HFF-Myc (cell line): ENCODE results near the gene MLXIPL.

ENCODE experiments used
- DNase-seq: peaks from one replicate; pipeline ENCODE4 v3.0.0-alpha.2; 2011; ENCODE audit warnings: low read depth; ENCODE audit errors: extremely low read depth
- H3K4me3 ChIP-seq: replicated peaks from 2 replicates; pipeline ENCODE4 v1.5.1; 2011; ENCODE audit warnings: low read depth, mild to moderate bottlenecking, control low read depth, low read length
- CTCF ChIP-seq: IDR thresholded peaks from 2 replicates; pipeline ENCODE4 v1.5.1; 2012; ENCODE audit warnings: mild to moderate bottlenecking, low read depth, low read length, control low read depth; ENCODE audit errors: missing control alignments

MLXIPL gene

GRCh38 chr7:73602721-73603651, 21.3 kb downstream of the MLXIPL start:
- DNase-seq: no peak
- no peak overlapping the region for H3K4me3 ChIP-seq
- TF ChIP-seq CTCF: no peak

- no peak for DNase-seq
- no peak for TF ChIP-seq CTCF
- H3K4me3 ChIP-seq: no peak overlapping the region
These were observed 24.4 kb downstream of the MLXIPL start for GRCh38 chr7:73599916-73600315.

- DNase-seq: no peak
These were observed 25.0 kb downstream of the MLXIPL start for GRCh38 chr7:73599151-73599882.

GRCh38 chr7:73597978-73598782, 26.1 kb downstream of the MLXIPL start:
- DNase-seq: no peak
- no peak for TF ChIP-seq CTCF
- H3K4me3 ChIP-seq: no peak overlapping the region

More at GRCh38 chr7:73599151-73599882, 25.0 kb downstream of the MLXIPL start:
- no peak for TF ChIP-seq CTCF
- no peak overlapping the region for H3K4me3 ChIP-seq

- no peak overlapping the region for H3K4me3 ChIP-seq
- no peak for DNase-seq
- no peak for TF ChIP-seq CTCF
These were observed 27.9 kb downstream of the MLXIPL start for GRCh38 chr7:73596191-73597065.
